ENCODE measurements around the gene AURKA.
"Not testable (repeated sequence)": the region's sequence is repeated elsewhere in the genome, so short reads cannot be mapped to it uniquely, and the experiment has no call there.

Gene AURKA

DNA sequence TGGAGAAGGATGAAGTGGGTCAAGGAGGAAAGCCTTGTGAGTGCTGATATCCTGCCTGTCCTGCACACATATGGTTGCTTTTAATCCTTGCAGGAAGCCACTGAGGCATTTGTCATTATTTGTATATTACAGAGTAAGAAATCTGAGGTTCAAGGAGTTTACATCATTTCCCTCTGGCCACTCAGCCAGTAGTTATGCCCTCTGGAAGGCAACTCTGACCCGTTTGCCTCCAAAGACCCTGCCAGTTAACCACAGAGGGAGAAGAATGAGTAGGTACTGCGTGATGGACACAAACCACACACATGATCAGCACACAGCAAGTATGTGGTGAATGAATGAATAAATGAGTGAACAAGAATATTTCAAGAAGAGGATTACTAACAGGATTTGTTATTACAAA lies 41.2 kb downstream of the AURKA start:
- TF ChIP-seq, protein P1, sequence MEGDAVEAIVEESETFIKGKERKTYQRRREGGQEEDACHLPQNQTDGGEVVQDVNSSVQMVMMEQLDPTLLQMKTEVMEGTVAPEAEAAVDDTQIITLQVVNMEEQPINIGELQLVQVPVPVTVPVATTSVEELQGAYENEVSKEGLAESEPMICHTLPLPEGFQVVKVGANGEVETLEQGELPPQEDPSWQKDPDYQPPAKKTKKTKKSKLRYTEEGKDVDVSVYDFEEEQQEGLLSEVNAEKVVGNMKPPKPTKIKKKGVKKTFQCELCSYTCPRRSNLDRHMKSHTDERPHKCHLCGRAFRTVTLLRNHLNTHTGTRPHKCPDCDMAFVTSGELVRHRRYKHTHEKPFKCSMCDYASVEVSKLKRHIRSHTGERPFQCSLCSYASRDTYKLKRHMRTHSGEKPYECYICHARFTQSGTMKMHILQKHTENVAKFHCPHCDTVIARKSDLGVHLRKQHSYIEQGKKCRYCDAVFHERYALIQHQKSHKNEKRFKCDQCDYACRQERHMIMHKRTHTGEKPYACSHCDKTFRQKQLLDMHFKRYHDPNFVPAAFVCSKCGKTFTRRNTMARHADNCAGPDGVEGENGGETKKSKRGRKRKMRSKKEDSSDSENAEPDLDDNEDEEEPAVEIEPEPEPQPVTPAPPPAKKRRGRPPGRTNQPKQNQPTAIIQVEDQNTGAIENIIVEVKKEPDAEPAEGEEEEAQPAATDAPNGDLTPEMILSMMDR (IDR thresholded peaks at IDR 0.05; ENCODE audit: extremely low read depth, missing control alignments), result no peak

DNA sequence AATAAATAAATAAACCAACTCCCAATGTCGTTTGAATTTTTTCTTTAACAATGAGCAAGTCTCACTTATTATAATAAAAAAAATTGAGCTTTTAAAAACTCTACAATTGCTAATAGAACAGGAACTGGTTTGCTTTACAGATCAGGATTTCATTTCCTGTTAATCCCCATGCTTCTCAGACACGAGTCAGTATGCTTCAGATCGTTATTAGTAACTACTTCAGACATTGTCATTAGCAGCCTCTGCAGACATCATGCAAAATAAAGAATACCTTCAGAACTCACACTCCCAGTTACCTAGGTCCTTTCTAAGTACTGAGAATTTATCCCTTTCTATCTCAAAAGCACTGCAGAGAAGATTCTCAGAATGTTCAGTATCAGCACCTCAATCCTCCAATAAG lies 43.3 kb downstream of the AURKA start:
- DNase-seq (ENCODE audit: low spot score), result no peak
- TF ChIP-seq, protein P1 (IDR thresholded peaks at IDR 0.05; ENCODE audit: extremely low read depth, missing control alignments), result no peak

More for the DNA sequence above, 41.2 kb downstream of the AURKA start:
- no peak for DNase-seq (ENCODE audit: low spot score)

DNA sequence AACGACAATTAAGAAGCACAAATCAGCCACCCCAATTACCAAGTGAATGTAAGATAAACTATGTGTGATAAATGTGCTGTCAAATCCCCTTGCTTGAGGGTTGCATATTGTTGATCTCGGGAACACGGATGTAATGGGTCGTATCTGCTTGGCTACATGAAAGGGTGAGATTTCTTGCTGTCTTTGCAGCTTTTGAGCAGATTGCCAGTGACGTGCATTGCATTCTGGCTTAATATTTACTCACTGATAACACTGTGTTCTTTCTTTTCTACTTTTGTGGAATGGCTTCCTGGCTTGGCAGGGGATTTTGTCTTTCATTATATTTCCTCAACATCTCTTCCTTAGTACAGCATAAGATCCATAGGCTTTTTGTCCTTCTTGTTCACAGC lies 43.7 kb downstream of the AURKA start:
- TF ChIP-seq, protein P1 (IDR thresholded peaks at IDR 0.05; ENCODE audit: extremely low read depth, missing control alignments), result no peak

DNA sequence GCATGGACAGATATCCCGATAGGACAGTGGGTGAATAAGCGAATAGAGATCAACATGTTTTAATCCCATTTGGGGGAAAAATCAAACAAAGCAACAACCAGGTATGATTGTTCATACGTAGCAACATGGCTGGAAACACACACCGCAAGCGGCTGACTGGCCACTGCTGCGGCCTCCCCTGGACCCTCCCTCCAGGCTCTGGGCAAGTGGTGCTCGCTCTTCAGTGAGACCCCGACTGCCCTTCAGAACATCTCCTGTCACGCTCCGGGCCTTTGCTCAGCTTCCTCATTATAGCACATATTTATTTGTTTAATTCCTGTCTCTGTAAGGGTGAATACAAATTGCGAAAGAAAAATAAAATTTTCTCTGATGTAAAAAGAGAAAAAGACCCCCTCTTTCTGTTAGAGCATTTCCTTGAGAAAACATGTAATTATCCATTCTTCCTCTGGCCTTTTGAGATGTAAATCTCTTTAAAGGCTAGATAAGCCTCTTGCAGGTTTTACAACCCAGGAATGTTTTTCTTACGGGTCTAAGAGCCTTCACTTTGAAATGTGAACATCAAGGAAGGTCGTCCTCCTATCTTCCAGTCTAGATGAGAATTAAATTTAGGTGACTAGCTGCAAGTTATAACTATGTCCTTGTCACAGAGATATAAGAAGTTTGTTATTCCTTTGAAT lies 44.2 kb downstream of the AURKA start:
- TF ChIP-seq, protein P1 (IDR thresholded peaks at IDR 0.05; ENCODE audit: extremely low read depth, missing control alignments), result no peak
- DNase-seq (ENCODE audit: low spot score), result no peak

More for the DNA sequence above, 43.7 kb downstream of the AURKA start:
- no peak for DNase-seq (ENCODE audit: low spot score)

DNA sequence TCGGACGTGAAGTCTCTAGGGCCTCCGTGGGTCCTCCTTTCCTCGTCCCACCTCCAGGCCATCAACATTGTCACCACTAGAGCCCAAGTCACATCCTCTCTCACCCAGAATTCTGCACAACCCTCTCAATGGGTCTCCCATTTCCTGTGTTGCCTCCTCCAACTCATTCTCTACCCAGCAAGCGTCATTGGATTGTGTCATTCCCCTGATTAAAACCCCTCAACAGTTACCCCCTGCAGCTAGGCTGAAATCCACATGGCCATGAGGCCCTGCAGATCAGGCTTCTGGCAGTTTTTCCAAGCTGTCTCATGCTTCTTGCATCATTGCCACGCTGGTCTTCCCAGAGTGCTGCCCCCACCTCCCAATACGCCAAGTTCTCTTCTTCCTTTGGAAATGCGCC lies 46.1 kb downstream of the AURKA start:
- TF ChIP-seq, protein P1 (IDR thresholded peaks at IDR 0.05; ENCODE audit: extremely low read depth, missing control alignments), result no peak
- no peak for DNase-seq (ENCODE audit: low spot score)

DNA sequence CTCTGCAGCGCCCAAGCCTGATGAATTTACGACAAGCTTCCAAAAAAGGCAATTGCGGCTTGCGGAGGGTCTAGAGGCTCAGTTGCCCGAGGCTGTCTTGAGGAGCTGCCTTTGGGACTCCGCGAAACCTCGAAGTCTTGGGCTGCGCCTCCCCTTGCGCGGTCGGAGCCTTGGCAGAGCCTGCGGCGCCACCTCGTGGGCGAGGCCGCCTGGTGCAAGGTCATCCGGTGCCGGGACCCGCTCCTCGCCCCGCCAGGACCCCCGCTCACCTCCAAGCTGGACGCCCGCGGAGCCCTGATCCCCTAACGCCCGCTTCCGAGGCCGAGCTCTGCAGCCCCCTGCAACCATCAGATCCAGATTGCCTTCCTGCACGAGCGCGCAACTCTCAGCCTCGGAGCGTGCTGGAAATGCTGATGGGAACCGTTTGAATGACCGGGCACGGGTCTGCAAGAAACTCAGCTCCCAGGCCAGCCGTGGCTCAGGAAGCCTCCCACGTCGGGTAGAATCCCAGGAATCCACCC lies 48.1 kb downstream of the AURKA start:
- DNase-seq (ENCODE audit: low spot score), result peak; percentile 73
- TF ChIP-seq, protein P1 (IDR thresholded peaks at IDR 0.05; ENCODE audit: extremely low read depth, missing control alignments), result peak; percentile 54

DNA sequence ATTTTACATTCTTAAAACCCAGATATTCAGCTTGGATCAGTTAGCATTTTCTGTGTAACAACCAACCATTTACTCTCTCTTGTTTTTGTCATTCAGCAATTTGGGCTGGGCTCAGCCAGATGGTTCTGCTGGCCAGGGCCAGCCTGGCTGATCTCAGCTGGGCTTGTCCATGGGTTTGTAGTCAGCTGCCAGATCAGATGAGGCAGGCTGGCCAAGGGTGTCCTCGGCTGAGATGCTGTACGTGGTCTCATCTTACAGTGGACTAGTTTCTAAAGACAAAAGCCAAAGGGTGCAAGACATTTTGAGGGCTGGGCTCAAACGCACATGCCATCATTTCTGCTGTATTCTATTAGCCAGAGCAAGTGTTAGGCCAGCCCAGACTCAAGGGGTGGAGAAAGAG lies 49.2 kb downstream of the AURKA start:
- TF ChIP-seq, protein P1 (IDR thresholded peaks at IDR 0.05; ENCODE audit: extremely low read depth, missing control alignments), result no peak
- DNase-seq (ENCODE audit: low spot score), result no peak

DNA sequence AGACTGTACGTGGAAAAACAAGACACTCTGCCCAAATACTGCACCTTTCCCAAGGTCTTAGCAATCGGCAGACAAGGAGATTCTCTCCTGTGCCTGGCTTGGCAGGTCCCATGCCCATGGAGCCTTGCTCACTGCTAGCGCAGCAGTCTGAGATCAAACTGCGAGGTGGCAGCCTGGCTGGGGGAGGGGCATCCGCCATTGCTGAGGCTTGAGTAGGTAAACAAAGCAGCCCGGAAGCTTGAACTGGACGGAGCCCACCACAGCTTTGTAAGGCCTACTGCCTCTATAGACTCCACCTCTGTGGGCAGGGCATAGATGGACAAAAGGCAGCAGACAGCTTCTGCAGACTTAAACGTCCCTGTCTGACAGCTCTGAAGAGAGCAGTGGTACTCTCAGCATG lies 55.3 kb downstream of the AURKA start:
- DNase-seq (ENCODE audit: low spot score), result not testable (repeated sequence)

Data from GM20000 (cell line).